HL-60 (cell line): ENCODE results near the gene CPAMD8.

Experiments
- DNase-seq, 2 experiments: peaks; one replicate each; pipeline ENCODE4 v3.0.0-alpha.2; 2010 to 2020; ENCODE audit warnings: low read depth in 1 of 2, low spot score in 1 of 2
- H3K27ac ChIP-seq: fragments of 250-450 bp; sonication (Bioruptor Pico); replicated peaks from 2 replicates; pipeline ENCODE4 v1.5.1; 2020; ENCODE audit warnings: mild to moderate bottlenecking, moderate library complexity
- H3K27me3 ChIP-seq: fragments of 250-450 bp; sonication (Bioruptor Pico); 2 replicates; pipeline ENCODE4 v1.5.1; 2021; ENCODE audit warnings: mild to moderate bottlenecking, moderate library complexity; ENCODE audit not compliant: insufficient read depth, poor library complexity, severe bottlenecking
- H3K4me3 ChIP-seq: replicated peaks from 2 replicates; pipeline ENCODE4 v1.5.1; 2011; ENCODE audit warnings: mild to moderate bottlenecking, control low read depth, low read length; ENCODE audit not compliant: insufficient read depth
- GABPA ChIP-seq: IDR thresholded peaks from 2 replicates; pipeline ENCODE4 v1.6.1; 2012; ENCODE audit warnings: low read depth
- POLR2AphosphoS5 ChIP-seq: IDR thresholded peaks from 2 replicates; pipeline ENCODE4 v1.6.1; 2012; ENCODE audit warnings: low read depth
- SPI1 ChIP-seq: IDR thresholded peaks from 2 replicates; pipeline ENCODE4 v1.6.1; 2012; ENCODE audit warnings: low read depth, mild to moderate bottlenecking, borderline replicate concordance
- TF ChIP-seq, protein P1 (sequence below): IDR thresholded peaks from one replicate; pipeline ENCODE4 v1.5.1; 2011; ENCODE audit warnings: low read length, control low read depth, inconsistent platforms; ENCODE audit not compliant: insufficient read depth
- TF ChIP-seq, protein P2 (sequence below): IDR thresholded peaks from 2 replicates; pipeline ENCODE4 v1.6.1; 2012; ENCODE audit warnings: low read depth; ENCODE audit not compliant: insufficient replicate concordance

CPAMD8 gene

GRCh38 chr19:17021793-17022590 lies 4.6 kb downstream of the CPAMD8 start:
- Histone ChIP-seq H3K27ac (no peak overlapping the region), H3K27me3 (peaks cover 10% of the 10 kb centered on the region), H3K4me3 (no peak overlapping the region)
- TF ChIP-seq SPI1 = peak; percentile 55; the same call in 1 of the 2 replicates
- TF ChIP-seq, protein P1, sequence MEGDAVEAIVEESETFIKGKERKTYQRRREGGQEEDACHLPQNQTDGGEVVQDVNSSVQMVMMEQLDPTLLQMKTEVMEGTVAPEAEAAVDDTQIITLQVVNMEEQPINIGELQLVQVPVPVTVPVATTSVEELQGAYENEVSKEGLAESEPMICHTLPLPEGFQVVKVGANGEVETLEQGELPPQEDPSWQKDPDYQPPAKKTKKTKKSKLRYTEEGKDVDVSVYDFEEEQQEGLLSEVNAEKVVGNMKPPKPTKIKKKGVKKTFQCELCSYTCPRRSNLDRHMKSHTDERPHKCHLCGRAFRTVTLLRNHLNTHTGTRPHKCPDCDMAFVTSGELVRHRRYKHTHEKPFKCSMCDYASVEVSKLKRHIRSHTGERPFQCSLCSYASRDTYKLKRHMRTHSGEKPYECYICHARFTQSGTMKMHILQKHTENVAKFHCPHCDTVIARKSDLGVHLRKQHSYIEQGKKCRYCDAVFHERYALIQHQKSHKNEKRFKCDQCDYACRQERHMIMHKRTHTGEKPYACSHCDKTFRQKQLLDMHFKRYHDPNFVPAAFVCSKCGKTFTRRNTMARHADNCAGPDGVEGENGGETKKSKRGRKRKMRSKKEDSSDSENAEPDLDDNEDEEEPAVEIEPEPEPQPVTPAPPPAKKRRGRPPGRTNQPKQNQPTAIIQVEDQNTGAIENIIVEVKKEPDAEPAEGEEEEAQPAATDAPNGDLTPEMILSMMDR = no peak
- DNase-seq = peak; percentile 58 to 76

DNA sequence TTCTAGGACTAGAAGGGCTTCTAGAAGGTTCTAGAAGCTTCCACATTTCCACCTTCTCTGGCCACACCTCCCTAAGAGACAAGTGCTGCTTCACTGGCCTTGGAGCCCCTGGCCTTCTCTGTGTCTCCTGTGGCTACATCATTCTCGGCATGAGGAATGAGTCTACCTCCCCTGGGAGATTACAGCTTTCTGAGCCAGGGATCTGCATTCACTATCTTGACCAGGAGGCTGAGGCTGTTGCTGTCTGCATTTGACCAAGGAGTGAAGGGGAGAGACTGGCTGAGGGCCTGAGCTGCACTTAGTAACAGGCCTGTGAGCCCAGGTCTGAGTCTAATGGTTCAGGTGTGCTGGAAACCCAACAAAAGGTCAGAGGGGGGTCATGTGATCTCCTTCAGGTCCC lies 5.3 kb downstream of the CPAMD8 start:
- no peak overlapping the region for H3K4me3 ChIP-seq
- TF ChIP-seq SPI1 (no peak), POLR2AphosphoS5 (no peak), GABPA (no peak)
- TF ChIP-seq, protein P1 = no peak
- TF ChIP-seq, protein P2, sequence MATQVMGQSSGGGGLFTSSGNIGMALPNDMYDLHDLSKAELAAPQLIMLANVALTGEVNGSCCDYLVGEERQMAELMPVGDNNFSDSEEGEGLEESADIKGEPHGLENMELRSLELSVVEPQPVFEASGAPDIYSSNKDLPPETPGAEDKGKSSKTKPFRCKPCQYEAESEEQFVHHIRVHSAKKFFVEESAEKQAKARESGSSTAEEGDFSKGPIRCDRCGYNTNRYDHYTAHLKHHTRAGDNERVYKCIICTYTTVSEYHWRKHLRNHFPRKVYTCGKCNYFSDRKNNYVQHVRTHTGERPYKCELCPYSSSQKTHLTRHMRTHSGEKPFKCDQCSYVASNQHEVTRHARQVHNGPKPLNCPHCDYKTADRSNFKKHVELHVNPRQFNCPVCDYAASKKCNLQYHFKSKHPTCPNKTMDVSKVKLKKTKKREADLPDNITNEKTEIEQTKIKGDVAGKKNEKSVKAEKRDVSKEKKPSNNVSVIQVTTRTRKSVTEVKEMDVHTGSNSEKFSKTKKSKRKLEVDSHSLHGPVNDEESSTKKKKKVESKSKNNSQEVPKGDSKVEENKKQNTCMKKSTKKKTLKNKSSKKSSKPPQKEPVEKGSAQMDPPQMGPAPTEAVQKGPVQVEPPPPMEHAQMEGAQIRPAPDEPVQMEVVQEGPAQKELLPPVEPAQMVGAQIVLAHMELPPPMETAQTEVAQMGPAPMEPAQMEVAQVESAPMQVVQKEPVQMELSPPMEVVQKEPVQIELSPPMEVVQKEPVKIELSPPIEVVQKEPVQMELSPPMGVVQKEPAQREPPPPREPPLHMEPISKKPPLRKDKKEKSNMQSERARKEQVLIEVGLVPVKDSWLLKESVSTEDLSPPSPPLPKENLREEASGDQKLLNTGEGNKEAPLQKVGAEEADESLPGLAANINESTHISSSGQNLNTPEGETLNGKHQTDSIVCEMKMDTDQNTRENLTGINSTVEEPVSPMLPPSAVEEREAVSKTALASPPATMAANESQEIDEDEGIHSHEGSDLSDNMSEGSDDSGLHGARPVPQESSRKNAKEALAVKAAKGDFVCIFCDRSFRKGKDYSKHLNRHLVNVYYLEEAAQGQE = no peak
- DNase-seq = no peak
- H3K27me3 ChIP-seq = peaks cover 9% of the 10 kb centered on the region
- H3K27ac ChIP-seq = no peak overlapping the region

- TF ChIP-seq SPI1 = no peak
- TF ChIP-seq, protein P2 = no peak
- TF ChIP-seq GABPA = no peak
- no peak for TF ChIP-seq POLR2AphosphoS5
- TF ChIP-seq, protein P1 = no peak
- no peak overlapping the region for H3K27ac ChIP-seq
- no peak for DNase-seq
- peaks cover 4% of the 10 kb centered on the region for H3K27me3 ChIP-seq
- H3K4me3 ChIP-seq = no peak overlapping the region
These were observed 5.8 kb downstream of the CPAMD8 start for GRCh38 chr19:17020823-17021222.

DNA sequence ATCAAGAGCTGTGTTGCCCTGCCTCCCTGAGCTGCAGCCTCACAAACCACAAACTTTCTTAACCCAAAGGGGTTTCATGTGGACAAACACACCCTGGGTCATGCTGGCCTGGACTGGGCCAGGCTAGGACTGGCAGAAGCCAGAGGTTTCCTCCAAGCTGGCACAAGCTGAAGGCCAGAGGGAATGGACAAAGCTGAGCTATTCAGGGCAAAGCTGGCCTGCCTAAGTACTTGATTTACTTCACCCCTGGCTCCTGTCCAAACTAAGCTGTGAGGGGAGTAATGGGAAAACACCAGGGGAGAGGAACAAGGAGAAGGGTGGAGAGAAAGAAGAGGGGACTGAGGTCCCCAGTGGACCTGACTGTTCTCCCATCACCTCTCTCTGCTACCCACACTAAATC lies 6.2 kb downstream of the CPAMD8 start:
- no peak overlapping the region for H3K4me3 ChIP-seq
- TF ChIP-seq POLR2AphosphoS5 (no peak), GABPA (no peak), SPI1 (no peak)
- TF ChIP-seq, protein P1 = no peak
- TF ChIP-seq, protein P2 = no peak
- H3K27me3 ChIP-seq = no peaks in the 10 kb centered on the region
- no peak overlapping the region for H3K27ac ChIP-seq
- no peak for DNase-seq
